Fibroblast of skin of back (primary cell): ENCODE data around the gene CCDC47.
"Not testable (repeated sequence)": the region's sequence is repeated elsewhere in the genome, so short reads cannot be mapped to it uniquely, and the experiment has no call there.

Experiments used
- DNase-seq: peaks from one replicate; pipeline ENCODE4 v3.0.0-alpha.2; 2013

CCDC47 gene

DNA sequence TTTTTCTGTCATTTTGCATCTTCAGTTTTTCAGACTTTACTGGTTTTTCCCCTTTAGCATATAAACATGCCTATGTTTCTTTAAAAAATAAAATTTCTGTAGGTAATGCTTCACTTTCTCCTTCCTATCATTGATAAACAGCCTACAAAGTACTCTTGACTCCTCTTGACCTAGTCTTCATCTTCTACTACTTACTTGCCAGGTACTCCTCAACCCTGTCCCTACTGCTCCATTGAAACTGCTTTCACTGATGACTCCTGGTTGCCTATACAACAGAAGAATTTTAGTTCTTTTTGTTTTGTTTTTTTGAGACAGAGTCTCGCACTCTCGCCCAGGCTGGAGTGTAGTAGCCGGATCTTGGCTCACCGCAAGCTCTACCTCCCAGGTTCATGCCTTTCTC lies 7.5 kb upstream of the CCDC47 start:
- no peak for DNase-seq

DNA sequence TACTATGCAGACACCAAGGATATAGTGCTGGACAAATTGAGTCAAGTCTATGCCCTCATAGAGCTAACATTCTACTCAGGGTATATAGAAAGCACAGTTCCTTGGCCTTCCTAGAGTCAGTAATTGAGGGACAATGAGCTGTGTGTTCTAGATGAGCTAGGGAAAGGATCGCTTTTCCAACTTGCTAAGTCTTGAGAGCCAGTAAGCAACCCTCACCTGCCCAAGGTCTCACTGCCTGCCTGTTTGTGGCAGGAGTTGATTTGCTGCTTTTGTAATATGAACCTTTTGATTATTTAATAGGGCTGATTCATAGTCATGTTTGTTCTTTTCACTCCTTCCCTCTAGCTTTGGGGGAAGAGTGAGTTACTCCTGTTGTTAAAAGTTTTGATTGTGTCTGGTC lies 7.1 kb upstream of the CCDC47 start:
- DNase-seq = no peak

GRCh38 chr17:63775420-63775819 lies 2.0 kb upstream of the CCDC47 start:
- DNase-seq = no peak

DNA sequence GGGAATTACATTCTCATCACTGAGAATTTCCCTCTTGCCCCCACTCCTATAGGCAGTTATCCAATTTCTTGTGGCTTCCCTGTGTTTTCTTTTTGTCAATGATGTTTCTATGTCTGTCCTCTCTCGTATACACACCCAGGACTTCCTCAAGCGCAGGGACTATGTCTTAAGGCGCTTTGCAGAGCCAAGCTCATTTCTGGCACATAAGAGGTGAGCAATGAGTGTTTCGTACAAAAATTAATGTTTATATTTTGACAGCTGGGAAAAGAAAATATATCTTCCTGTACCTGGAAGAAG lies 1.5 kb upstream of the CCDC47 start:
- DNase-seq = peak; percentile 25

- peak; percentile 61 for DNase-seq
Observed at GRCh38 chr17:63774141-63774968, 958 bp upstream of the CCDC47 start, which contains the start of gene DDX42. Gene DDX42 (plus strand): TSS chr17:63774170. CDS start chr17:63787050, 12,880 bp downstream.

DNA sequence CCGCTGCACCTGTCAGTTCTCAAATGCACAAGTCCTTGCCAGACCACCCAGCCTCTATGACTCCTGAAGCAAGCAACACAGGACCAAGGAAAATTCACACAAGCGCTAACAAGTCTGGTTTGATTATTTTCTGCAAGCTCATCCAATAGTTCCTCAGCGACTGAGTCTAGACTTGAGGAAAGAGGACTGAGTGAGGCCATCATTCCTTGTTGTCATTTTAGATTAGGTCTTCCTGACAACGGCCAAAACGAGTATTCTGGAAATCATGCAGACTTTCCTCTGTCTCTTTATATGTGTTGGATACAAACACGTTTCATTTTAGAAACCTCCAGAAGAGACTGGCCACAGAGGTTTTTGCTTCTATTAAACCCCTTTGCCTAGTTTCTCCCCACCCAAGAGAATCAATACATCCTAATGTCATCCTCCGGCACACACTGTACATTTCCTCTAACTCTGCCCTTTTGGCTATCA lies 561 bp downstream of the CCDC47 start:
- peak; percentile 18 for DNase-seq

- no peak for DNase-seq
Observed at GRCh38 chr17:63768433-63768832, 5.0 kb downstream of the CCDC47 start.

DNA sequence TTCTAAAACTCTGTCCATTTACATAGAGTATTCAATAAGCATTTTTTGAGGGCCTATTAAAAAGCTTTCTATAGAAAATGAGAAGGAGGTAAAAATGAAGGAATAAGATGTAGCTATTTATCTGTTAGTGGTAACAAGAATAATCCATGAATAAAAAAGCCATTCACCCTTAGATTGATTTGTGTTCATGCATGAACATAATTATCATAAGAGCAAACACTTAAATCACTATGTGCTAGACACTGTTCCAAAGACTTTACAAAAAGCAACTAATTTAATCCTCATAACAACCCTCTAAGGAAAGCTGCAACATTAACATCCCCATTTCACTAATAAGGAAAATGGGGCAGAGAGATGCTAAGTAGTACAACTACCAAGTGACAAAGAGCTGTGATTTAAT lies 6.6 kb downstream of the CCDC47 start:
- DNase-seq = no peak

DNA sequence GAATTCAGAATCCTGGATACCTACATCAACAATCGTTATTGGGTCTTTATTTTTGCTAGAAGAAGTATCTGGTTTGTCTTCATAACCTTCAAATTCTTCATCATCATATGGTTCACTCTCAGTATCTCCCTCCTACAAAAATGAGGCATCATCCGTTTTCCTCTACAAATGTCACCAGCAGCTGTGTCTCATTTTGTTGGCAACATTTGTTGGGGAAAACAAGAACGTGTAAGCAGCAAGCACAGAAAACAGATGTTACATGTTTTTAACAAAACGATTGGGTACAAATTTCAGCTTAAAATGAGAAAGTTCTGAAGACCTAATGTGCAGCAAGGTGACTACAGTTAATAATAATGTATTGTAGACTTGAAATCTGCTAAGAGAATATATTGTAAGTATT lies 8.7 kb downstream of the CCDC47 start:
- no peak for DNase-seq

DNA sequence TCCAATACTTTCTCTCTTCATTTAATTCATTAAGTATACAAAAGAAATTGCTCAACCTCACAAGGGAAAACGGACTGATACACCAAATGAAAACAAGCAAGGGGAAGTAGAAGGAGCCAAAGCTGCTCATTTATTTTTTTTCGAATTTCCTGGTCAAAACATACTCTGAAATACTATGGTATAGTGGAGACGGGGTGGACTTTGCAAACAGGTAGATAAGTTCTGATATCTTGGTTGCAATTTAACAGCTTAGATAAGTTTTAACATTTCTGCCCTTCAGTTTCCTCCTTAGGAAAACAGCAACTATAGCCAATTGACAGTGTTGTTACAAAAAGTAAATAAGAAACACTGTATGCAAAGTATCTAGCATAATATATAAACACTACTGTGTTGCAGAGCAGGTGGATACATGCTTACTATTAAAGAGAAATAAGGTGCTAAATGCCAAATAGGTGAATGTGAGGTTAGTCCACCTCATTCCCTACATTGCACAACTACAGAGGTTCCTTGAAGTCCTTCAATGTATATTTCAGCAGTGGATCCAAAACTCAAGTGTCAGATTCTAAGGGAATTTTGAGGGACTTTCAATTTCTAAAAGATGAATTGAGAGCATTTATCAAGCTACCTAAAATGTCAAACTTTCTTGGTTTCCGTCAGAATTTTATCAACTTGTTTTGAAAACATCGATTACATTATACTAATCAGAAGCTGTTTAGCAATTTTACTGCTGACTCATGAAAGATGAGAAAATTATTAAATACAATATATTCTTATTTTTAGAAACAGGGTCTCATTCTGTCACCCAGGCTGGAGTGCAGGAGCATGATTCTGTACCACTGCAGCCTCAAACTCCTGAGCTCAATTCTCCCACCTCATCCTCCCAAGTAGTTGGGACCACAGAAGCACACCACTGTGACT lies 11.0 kb downstream of the CCDC47 start:
- DNase-seq = no peak

- no peak for DNase-seq
Observed at GRCh38 chr17:63760771-63761539, 12.4 kb downstream of the CCDC47 start.

DNA sequence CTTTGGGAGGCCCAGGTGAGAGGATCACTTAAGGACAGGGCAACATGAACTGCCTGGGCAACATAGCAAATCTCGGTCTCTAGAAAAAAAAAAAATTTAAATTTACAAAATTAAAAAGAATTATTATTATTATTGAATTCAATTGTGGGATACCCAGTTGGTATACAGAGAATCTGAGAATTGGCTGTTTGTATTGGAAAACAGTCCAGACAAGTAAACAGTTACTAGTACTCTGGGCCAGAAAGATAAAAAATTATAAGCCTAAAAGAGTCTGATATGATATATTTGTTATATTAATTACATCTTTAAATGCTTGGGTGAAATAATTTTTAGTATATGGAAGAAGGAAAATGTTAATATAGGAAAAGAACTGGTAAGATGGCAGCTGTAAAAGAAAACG lies 15.0 kb downstream of the CCDC47 start:
- no peak for DNase-seq

DNA sequence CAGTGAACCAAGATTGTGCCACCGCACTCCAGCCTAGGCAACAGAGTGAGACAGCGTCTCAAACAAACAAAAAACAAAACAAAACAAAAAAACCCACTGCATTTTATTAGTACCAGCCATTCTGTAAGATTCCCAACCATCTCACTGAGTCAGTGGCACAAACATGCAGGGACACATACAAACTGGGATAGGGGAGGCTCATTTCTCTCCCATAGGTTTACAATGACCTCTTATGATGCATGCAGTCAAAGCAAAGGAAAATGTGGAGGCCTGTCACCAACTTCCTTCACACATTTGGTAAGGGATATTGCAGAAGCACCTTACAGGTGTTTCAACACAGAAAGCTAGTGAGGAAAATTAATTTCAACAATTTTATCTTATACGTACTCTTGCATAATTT lies 19.4 kb downstream of the CCDC47 start:
- no peak for DNase-seq

- no peak for DNase-seq
Observed at GRCh38 chr17:63753215-63753614, 20.2 kb downstream of the CCDC47 start.

GRCh38 chr17:63752707-63753106 lies 20.7 kb downstream of the CCDC47 start:
- DNase-seq = no peak

- no peak for DNase-seq
Observed at GRCh38 chr17:63751806-63752205, 21.6 kb downstream of the CCDC47 start.

- DNase-seq = peak; percentile 96
Observed at GRCh38 chr17:63741408-63742173, 31.8 kb downstream of the CCDC47 start, which contains the start of gene STRADA. Gene STRADA (minus strand): TSS chr17:63741799. CDS start chr17:63728369, 13,430 bp downstream.

GRCh38 chr17:63741143-63741407 lies 32.3 kb downstream of the CCDC47 start:
- DNase-seq = no peak

DNA sequence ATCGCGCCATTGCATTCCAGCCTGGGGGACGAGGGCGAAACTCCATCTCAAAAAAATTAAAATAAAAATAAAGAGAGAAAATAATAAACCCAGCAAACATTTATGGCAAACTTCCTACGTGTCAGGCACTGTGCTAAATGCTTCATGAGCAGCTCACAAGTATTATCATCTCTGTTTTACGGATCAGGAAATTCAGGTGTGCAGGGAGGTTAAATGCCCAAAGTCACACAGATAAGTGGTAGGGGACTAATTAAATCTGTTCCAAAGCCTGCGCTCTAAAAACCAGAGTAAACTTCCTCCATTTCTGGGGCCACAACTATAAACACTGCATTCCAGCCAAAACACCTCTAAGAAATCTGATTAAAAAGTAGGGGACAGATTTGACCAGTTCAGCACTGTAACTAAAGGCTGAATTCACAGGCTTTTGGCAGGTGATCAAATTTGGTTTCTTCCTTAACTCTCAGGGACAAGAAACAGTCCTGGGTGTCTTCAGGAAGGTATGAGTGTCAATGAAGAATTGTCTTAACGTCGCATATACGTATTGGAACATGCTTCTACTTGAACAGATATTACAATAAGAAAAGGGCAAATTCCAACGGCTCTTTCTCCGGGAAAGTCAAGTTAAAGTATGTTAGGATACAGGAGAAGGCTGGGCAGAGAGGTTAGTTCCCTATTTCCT lies 32.8 kb downstream of the CCDC47 start:
- peak; percentile 5 for DNase-seq

DNA sequence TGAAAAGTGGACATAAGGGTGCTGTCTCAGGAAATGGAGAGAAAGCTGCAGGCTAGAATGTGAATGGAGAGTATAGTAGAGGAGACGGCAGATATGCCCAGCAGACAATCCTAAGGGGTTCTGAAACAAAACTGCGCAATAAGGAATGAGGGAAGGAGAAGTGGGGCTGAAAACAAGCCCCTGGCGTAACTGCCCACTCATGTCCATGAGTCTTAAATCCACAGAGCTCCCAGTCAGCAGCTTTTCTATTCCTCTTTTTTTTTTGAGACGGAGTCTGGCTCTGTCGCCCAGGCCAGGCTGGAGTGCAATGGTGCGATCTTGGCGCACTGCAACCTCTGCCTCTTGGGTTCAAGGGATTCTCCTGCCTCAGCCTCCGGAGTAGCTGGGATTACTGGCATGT lies 37.7 kb downstream of the CCDC47 start:
- no peak for DNase-seq

GRCh38 chr17:63722403-63722802 lies 51.0 kb downstream of the CCDC47 start:
- no peak for DNase-seq

DNA sequence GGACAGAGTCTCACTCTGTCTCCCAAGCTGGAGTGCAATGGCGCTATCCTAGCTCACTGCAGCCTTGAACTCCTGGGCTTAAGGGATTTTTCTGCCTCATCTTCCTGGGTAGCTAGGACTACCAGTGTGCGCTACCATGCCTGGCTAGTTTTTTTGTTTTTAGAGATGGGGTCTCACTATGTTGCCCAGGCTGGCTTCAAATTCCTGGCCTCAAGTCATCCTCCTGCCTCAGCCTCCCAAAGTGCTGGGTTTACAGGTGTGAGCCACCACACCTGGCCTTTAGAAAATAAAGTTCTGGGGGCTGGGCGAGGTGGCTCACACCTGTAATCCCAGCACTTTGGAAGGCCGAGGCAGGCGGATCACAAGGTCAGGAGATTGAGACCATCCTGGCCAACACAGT lies 53.2 kb downstream of the CCDC47 start:
- not testable (repeated sequence) for DNase-seq
